RPMI7951 (cell line): Measurements from ENCODE around the gene MXRA7. TPM values are rescaled to one million over a fixed set of nuclear protein-coding genes. Genes with fewer than 3 reads are reported as not detected.
"Not testable (repeated sequence)": the region's sequence is repeated elsewhere in the genome, so short reads cannot be mapped to it uniquely, and the experiment has no call there.

Experiments used
- DNase-seq: peaks from one replicate; pipeline ENCODE4 v3.0.0-alpha.2; 2012; ENCODE audit warnings: low read depth
- total RNA-seq: library from RNA; depleted of rRNA; stranded (reverse); fragments of >200 nt; shearing (Covaris generic); gene quantifications from 2 replicates; pipeline ENCODE4 v1.2.3, GENCODE V29; 2014

Gene MXRA7
- total RNA-seq, 1 experiment from 2014 or later: 59.6 TPM

DNA sequence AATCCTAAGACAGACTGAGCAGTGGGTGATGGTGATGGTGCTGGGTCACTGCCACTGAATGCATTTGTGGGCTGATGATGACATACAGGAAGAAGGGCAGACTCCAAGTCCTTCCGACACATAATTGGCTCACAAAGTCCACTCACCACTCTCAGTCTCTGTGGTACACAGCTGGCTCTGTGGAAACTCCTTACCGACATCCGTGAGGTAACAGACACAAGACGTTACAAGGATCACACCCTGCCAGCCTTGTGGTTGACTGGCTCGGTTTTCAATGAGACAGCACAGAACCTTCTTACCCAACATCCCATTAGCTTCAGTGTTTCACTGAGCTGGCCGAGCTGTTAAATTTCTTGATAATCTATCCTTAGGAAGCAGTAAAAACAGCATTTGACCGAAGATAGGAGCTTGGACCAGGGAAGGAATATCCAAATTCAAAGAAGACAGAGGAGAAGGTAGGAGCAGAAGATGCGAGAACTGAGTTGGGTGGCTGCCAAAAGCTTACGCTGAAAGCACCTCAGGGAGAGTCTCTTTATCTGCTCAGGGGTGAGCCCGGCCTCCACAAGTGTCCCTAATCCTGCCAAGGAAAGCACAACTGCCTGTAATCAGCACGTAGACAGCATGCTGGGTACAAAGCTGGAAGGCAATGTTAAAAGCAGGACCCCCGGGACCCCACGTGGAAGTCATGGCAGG is 5.5 kb upstream of the MXRA7 start:
- peak; percentile 96 for DNase-seq

DNA sequence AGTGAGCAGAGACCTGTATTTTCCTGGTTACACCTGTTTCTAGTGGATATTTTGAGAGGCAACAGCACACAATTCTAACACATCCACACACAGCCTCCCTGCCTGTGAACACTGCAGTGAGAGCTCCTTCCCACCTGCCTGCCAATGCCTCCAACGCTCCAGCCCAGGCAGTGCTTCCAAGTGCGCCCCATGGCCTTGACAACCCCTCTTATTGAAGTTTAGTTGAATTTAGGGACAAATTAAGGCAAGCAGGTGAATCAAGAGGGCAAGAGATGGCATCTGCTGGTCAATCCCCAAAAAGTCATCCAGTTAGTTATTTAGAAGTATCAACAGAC is 4.7 kb upstream of the MXRA7 start:
- DNase-seq: no peak

- DNase-seq: peak; percentile 42
Measured at GRCh38 chr17:76714822-76715495, 4.2 kb upstream of the MXRA7 start.

- no peak for DNase-seq
Measured at GRCh38 chr17:76714336-76714735, 3.6 kb upstream of the MXRA7 start.

DNA sequence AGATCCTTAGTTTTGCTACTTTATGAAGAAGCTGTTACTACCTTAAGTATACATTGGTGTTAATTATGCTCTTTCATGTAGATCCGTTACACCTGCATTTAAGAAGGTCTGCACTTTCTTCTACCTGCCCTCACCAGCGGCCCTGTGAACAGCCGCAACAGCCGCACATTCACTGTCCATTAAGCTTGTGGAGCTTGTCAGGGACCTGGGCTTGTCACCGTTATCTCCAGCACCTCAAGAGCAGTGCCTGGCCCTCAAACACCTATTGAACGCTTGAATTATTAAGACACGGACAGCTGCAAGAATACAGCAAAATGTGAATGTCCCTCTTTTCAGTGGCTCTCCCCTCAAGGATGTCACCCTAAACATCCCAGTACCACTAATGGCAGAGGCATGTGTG is 3.0 kb upstream of the MXRA7 start:
- DNase-seq: no peak

- not testable (repeated sequence) for DNase-seq
Measured at GRCh38 chr17:76712321-76712720, 1.6 kb upstream of the MXRA7 start.

DNA sequence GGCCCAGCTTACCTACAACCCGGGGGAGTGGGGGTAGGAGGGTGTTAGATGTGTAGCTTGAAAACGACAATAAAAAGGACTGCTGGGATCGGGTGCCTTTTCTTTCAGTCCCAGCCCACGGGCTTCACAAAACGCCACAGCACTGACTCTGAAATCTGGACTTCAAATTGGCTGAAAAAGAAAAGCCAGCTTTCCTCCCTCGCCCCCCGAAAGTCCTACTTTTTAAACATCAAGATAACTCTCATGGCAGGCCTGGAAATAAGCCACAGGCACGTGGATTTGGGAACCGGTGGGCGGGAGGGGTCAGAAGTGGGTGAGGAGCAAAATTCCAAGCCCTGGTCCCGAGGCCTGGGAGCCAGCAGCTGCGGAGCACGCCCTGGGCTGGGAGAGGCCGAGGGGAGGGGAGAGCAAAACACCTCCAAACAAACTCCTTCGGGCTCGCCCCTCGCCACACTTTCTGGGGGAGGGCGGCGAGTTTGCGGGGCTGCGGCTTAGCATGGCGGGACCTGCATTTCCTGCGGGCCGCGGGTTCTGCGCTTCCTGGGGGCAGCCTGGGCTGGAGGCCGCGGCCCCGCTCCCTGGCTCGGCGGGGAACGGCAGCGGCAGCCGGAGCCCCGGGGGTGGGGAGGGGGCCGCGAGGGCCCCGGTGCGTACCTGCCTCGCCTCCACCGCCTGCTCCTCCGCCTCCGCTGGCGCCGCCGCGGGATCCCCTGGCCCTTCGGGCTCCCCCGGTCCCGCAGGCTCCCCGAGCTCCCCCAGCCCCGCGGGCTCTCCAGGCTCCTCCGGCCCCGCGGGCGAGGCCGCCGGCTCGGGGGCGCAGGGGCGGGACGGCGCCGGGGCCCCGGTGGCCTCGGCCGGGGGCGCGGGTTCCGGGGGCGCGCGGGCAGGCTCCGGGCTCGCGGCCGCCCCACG is 558 bp downstream of the MXRA7 start:
- DNase-seq: peak; percentile 37

DNA sequence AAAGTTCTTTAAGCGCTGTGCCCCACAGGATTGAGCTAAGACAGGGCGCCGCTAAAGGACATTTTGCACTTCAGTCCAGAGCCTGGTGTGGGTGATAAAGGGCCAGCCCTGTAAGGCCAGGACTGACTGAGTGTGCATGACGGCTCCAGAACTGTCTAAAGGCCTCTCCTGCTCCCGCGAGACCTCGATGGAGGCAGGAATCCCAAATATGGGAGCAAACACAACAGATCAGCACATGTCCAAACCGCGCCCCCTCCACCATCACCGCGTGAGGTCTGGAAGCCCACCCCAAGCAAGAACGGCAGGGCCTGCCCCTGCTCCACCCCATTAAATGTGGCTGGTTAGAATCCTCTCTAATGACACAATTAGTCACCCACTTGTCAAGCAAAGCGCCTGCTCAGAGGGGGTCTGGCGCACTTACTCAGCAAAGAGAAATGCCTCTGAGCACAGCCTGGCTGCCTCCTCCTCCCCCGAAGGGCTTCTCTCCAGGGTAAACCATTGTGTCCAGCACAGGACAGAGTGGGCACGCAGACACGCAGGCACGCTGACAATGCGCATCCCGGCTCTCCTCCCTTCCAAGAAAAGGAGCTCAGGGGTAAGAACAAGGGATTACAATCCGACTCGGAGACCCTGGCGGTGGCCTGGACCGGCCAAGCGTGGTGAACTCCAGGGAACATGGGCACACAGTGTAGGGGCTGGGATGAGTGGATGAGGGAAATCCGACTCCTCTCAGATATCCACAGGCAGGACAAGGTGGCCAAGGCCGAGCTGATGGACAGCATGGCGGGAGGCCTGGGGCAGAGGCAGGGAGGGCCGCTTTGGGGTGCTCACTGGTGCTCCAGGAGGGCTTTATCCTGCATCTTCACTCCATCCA is 1.5 kb downstream of the MXRA7 start:
- peak; percentile 81 for DNase-seq

DNA sequence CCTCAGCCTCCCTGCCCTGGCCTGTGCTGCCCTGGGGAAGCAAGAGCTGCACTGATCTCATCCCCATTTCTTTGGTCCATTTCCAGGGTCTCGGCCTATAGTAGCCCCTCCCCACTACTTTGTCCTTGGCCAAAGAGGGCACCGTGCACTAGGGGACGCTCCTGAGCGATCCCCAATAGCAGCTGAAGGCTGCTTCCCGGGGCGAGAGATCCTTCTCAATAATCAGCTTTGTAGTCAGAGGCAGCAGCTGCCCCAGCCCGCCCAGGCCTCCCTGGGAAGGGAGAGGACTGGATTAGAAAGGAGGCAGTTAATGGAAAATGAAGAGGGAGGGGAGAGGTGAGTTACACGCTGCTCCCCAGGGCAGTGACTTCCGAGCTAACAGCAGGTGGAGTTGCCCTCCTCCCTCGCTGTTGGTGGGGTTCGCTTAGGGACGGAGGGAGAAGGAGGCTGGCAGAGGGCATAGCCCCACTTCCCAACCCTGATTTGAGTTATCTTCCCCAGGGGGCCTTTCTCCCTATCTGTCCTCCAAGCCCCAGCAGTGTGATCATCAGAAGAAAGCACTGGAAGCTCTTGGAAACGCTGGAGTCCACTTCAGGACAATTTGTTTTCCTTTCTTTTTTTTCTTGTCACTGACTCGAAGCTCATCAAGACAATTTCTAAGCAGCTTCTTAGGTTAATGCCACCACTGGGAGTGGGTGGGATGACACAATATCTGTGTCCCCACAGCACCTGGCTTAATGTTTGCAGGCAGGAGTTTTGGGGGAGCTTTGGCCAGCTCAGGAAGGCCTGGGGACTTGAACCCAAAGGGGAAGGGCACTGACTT is 2.6 kb downstream of the MXRA7 start:
- DNase-seq: no peak

GRCh38 chr17:76706817-76707216 is 3.9 kb downstream of the MXRA7 start:
- no peak for DNase-seq

DNA sequence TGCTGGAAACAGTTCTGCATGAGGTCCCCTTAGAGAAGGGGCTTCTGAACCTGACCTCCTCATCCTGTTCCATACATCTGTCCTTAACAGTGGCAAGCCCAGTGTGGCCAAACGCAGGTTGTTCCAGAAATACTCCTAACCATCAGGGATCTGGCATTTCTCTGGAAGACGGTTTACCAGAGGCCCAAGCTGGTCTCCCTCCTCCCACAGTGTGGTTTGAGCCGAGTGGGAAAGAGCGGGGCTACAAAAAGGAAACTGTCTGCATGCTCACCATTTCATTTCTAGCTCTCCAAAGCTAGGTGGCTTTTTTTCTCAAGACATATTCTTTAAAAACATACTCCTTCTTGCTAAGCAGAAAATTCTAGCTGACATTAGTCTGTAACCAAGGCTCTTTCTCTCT is 6.0 kb downstream of the MXRA7 start:
- DNase-seq: no peak

DNA sequence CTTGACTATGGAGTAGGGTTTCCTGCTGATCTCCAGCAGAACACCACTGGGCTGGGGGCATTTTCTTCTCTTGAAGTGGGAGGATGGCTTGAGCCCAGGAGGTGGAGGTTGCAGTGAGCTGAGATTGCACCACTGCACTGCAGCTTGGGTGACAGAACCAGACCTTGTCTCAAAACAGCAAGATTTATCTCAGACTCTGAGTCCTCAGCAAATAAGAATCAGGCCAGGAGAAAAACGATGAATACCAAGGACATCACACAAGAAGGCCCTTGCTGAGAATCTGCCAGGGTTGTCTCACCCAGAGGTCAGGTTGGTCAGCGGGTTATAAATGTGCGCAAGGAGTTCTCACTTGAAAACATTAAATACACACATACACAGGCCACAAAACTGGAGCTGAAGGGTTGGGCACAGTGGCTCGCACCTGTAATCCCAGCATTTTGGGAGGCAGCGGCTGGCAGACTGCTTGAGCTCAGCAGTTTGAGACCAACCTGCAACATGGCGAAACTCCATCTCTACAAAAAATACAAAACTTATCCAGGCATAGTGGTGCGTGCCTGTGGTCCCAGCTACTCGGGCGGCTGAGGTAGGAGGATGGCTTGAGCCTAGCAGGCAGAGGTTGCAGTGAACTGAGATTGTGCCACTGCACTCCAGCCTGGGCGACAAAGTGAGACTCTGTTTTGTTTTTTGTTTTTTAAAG is 7.7 kb downstream of the MXRA7 start:
- no peak for DNase-seq

DNA sequence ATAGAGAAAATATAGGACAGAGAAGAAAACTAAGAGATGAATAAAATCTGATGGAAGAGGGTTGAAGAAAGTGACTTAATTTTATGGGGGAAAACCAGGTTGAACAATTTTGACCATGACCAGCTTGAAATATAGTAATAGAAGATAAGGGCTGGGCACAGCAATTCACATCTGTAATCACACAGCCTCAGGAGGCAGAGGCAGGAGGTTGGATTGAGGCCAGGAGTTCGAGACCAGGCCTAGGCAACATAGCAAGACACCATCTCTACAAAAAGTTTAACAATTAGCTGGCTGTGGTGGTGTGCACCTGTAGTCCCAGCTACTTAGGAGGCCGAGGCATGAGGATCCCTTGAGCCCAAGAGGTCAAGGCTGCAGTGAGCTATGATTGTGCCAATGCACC is 8.7 kb downstream of the MXRA7 start:
- no peak for DNase-seq

DNA sequence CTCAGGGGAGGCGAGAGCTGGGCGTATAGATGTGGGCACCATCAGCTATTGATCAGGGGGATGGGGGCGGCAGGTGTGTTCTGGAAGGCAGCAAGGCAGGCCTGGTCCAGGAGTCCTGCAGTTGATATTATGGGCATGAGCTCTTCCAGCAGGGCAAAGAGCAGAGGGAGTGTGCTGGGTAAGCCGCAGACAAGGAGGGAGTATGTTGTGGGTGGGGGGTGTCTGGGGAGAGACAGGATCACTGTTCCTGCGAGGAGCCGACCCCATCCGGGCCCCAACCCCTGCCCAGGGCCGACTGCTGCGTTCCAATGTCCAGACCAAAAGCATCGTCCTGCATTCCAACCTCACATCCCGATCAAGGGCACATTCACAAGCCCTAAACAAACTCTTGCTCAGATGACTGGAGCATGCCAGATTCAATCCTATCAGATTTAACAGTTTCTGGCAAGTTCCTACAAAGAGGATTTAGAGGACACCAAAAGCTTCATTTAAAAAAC is 9.2 kb downstream of the MXRA7 start:
- no peak for DNase-seq

GRCh38 chr17:76700617-76701470 is 9.9 kb downstream of the MXRA7 start:
- DNase-seq: no peak

- DNase-seq: no peak
Measured at GRCh38 chr17:76700270-76700616, 10.5 kb downstream of the MXRA7 start.

DNA sequence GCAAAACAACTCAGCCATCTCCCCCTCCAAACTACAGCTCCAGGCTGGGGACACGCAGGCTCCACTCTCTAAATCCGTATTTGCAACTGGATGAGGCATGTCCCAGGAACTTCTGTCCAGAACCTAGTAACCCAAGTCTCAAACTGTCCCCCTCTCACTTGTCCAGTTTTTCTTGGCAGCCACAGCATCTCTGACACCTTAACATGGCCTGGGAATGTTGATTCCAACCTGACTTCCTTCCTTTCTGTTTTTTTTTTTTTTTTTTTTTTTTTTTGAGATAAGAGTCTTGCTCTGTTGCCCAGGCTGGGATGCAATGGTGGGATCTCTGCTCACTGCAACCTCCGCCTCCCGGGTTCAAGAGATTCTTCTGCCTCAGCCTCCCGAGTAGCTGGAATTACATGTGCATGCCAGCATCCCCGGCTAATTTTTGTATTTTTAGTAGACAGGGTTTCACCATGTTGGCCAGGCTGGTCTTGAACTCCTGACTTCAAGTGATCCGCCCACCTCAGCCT is 12.2 kb downstream of the MXRA7 start:
- DNase-seq: not testable (repeated sequence)

GRCh38 chr17:76697702-76698465 is 12.9 kb downstream of the MXRA7 start:
- peak; percentile 28 for DNase-seq
